Measurements from ENCODE around the gene KIF1B. TPM values are rescaled to one million over a fixed set of nuclear protein-coding genes. Genes with fewer than 3 reads are reported as not detected.

Gene KIF1B
- total RNA-seq, 1 experiment from 2014 or later: 57.7 TPM

- Histone ChIP-seq H3K18ac (ENCODE audit: insufficient read length, low read depth, low read length) (no peak overlapping the region), H4K8ac (replicated peaks; ENCODE audit: insufficient read length, low read depth, low read length) (no peak overlapping the region), H2BK12ac (ENCODE audit: insufficient read length, low read depth, low read length) (no peak overlapping the region), H3K9me3 (ENCODE audit: control insufficient read depth, low read depth, low read length) (no peaks in the 10 kb centered on the region), H3K14ac (ENCODE audit: insufficient read depth, low read length) (no peak overlapping the region), H2BK5ac (ENCODE audit: insufficient read length, low read length) (no peak overlapping the region), H4K20me1 (ENCODE audit: control insufficient read depth, insufficient read depth, insufficient read length) (no peaks in the 10 kb centered on the region), H3K4ac (ENCODE audit: low read depth, low read length) (no peak overlapping the region), H3K23ac (ENCODE audit: insufficient read length, low read depth, low read length) (no peak overlapping the region), H3K23me2 (ENCODE audit: insufficient read length, low read depth, low read length, poor library complexity, severe bottlenecking) (no peaks in the 10 kb centered on the region), H2AFZ (ENCODE audit: low read length) (no peak overlapping the region), H3T11ph (ENCODE audit: low read length) (no peak overlapping the region), H2BK120ac (ENCODE audit: low read depth, low read length, poor library complexity, severe bottlenecking) (no peak overlapping the region), H3K79me2 (ENCODE audit: insufficient read depth, low read length) (no peaks in the 10 kb centered on the region), H4K5ac (ENCODE audit: insufficient read length, low read depth, low read length) (no peak overlapping the region), H3K79me1 (ENCODE audit: insufficient read depth, low read depth, low read length, poor library complexity, severe bottlenecking) (no peaks in the 10 kb centered on the region), H3K27ac (ENCODE audit: insufficient read length, low read depth, low read length) (no peak overlapping the region), H3K56ac (ENCODE audit: insufficient read length, low read depth, low read length) (no peak overlapping the region), H3K4me2 (ENCODE audit: insufficient read depth, insufficient read length, low read length) (no peak overlapping the region), H4K91ac (ENCODE audit: insufficient read length, low read depth, low read length) (no peak overlapping the region), H2BK15ac (ENCODE audit: low read depth, low read length) (no peak overlapping the region), H3K9ac (ENCODE audit: extremely low read depth, insufficient read length, low read length) (no peak overlapping the region), H2AK5ac (ENCODE audit: insufficient read length, low read length) (no peak overlapping the region), H3K27me3 (ENCODE audit: insufficient read depth, low read length) (no peaks in the 10 kb centered on the region), H2BK20ac (ENCODE audit: low read depth, low read length, poor library complexity, severe bottlenecking) (no peak overlapping the region), H3K4me1 (ENCODE audit: insufficient read depth, low read length) (no peaks in the 10 kb centered on the region)
- H3K27me3 Mint-ChIP-seq (ENCODE audit: low read depth): no peaks in the 10 kb centered on the region
- no CpG with 5 or more reads among the region's 6 CpGs for WGBS (ENCODE audit: extremely low coverage, insufficient read length, low lambda C conversion rate)
- H3K27ac Mint-ChIP-seq: peak overlapping the region in 1 of 3 experiments; percentile 30; a peak in 1 of 7 replicates
- peaks cover 8 to 13% of the 10 kb centered on the region in 2 experiments for H3K4me1 Mint-ChIP-seq
- peaks cover 15 to 41% (median 27%) of the 10 kb centered on the region in 3 experiments; a peak in 6 of 7 replicates for H3K36me3 Mint-ChIP-seq (ENCODE audit: insufficient read depth in 1 of 3, low read depth in 3 of 3)
- H3K9me3 Mint-ChIP-seq: no peaks in the 10 kb centered on the region
- H3K4me3 Mint-ChIP-seq: no peak overlapping the region
- TF ChIP-seq, protein P1, sequence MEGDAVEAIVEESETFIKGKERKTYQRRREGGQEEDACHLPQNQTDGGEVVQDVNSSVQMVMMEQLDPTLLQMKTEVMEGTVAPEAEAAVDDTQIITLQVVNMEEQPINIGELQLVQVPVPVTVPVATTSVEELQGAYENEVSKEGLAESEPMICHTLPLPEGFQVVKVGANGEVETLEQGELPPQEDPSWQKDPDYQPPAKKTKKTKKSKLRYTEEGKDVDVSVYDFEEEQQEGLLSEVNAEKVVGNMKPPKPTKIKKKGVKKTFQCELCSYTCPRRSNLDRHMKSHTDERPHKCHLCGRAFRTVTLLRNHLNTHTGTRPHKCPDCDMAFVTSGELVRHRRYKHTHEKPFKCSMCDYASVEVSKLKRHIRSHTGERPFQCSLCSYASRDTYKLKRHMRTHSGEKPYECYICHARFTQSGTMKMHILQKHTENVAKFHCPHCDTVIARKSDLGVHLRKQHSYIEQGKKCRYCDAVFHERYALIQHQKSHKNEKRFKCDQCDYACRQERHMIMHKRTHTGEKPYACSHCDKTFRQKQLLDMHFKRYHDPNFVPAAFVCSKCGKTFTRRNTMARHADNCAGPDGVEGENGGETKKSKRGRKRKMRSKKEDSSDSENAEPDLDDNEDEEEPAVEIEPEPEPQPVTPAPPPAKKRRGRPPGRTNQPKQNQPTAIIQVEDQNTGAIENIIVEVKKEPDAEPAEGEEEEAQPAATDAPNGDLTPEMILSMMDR (conservative IDR thresholded peaks at IDR 0.05): no peak
- DNase-seq: no peak
Observed at GRCh38 chr1:10324627-10325026, 114.3 kb downstream of the KIF1B start.
